GM12878 (cell line): ENCODE results near the gene PAOX. TPM values are rescaled to one million over a fixed set of nuclear protein-coding genes. Genes with fewer than 3 reads are reported as not detected.

ENCODE experiments used
- BRCA1 ChIP-seq: IDR thresholded peaks from 2 replicates; pipeline ENCODE4 v1.6.1; 2011; ENCODE audit warnings: low read depth, low read length, improper control_type of control experiment
- CBFB ChIP-seq: IDR thresholded peaks from 2 replicates; pipeline ENCODE4 v1.6.1; 2016; ENCODE audit warnings: antibody characterized with exemption, low read depth
- CREB1 ChIP-seq: IDR thresholded peaks from 2 replicates; pipeline ENCODE4 v1.6.1; 2012; ENCODE audit warnings: low read depth, mild to moderate bottlenecking, inconsistent platforms
- ETV6 ChIP-seq, 2 experiments: fragments of 450-650 bp in 1 of 2; IDR thresholded peaks in 1 of 2; conservative IDR thresholded peaks in 1 of 2; 2 replicates each; pipeline ENCODE4 v1.6.1; 2014; ENCODE audit warnings: antibody characterized with exemption in 1 of 2, borderline replicate concordance in 1 of 2, low read depth in 1 of 2, mild to moderate bottlenecking in 1 of 2, moderate library complexity in 1 of 2
- KAT2A ChIP-seq: conservative IDR thresholded peaks from 2 replicates; pipeline ENCODE4 v1.6.1; 2011; ENCODE audit warnings: low read depth, low read length; ENCODE audit not compliant: control insufficient read depth
- KLF5 ChIP-seq: fragments of 450-650 bp; IDR thresholded peaks from 2 replicates; pipeline ENCODE4 v1.6.1; 2014; ENCODE audit warnings: mild to moderate bottlenecking; ENCODE audit not compliant: partially characterized antibody
- NRF1 ChIP-seq: conservative IDR thresholded peaks from 2 replicates; pipeline ENCODE4 v1.6.1; 2011; ENCODE audit warnings: mild to moderate bottlenecking, low read depth, low read length, improper control_type of control experiment
- PML ChIP-seq: IDR thresholded peaks from 2 replicates; pipeline ENCODE4 v1.6.1; 2012; ENCODE audit warnings: low read length, inconsistent platforms
- RB1 ChIP-seq: fragments of 450-650 bp; formaldehyde crosslinking; IDR thresholded peaks from 2 replicates; pipeline ENCODE4 v1.6.1; 2017; ENCODE audit warnings: mild to moderate bottlenecking, borderline replicate concordance
- RBBP5 ChIP-seq: fragments of 200-600 bp; sonication (generic); conservative IDR thresholded peaks from 2 replicates; pipeline ENCODE4 v1.6.1; 2016
- SIX5 ChIP-seq: IDR thresholded peaks from 2 replicates; pipeline ENCODE4 v1.6.1; 2011; ENCODE audit warnings: mild to moderate bottlenecking, low read depth, low read length, moderate library complexity; ENCODE audit not compliant: severe bottlenecking
- SP1 ChIP-seq: IDR thresholded peaks from one replicate; pipeline ENCODE4 v1.6.1; 2011; ENCODE audit warnings: low read depth, low read length
- SREBF1 ChIP-seq: IDR thresholded peaks from 2 replicates; pipeline ENCODE4 v1.6.1; 2012; ENCODE audit warnings: mild to moderate bottlenecking, low read length
- SRF ChIP-seq, 2 experiments: IDR thresholded peaks; 2 replicates each; pipeline ENCODE4 v1.6.1; 2011; ENCODE audit warnings: low read depth in 2 of 2, low read length in 2 of 2, mild to moderate bottlenecking in 1 of 2, moderate library complexity in 1 of 2
- STAT1 ChIP-seq: fragments of 450-650 bp; conservative IDR thresholded peaks from 2 replicates; pipeline ENCODE4 v1.6.1; 2014; ENCODE audit warnings: antibody characterized with exemption, mild to moderate bottlenecking
- polyA plus RNA-seq, 11 experiments: library from polyadenylated mRNA; depleted of rRNA in 4 of 11; unstranded in 6 of 11; stranded (reverse) in 5 of 11; fragments of >200 nt; fragmentation: Nextera tagmentation in 4 of 11; fragmentation: Illumina TruSeq in 1 of 11; extraction: Ambion mirVana in 4 of 11; extraction: Trizol in 1 of 11; gene quantifications; 1 replicate in 1 of 11; 2 replicates in 10 of 11; pipeline versions ENCODE4 v1.2.1 to v1.2.3, GENCODE V29; 2011 to 2016; ENCODE audit warnings: inconsistent platforms in 2 of 11, missing spikeins in 2 of 11, low read depth in 1 of 11
- total RNA-seq, 4 experiments: library from RNA; depleted of rRNA in 3 of 4; stranded (reverse); fragments of >200 nt in 3 of 4; fragmentation: Illumina TruSeq in 1 of 4; extraction: Trizol in 1 of 4; gene quantifications; 2 replicates each; pipeline versions ENCODE4 v1.2.1 to v1.2.3, GENCODE V29; 2013 to 2021
- TF ChIP-seq, protein P1 (sequence below): IDR thresholded peaks from 2 replicates; pipeline ENCODE4 v1.6.1; 2011; ENCODE audit warnings: low read depth, mild to moderate bottlenecking, low read length, moderate library complexity, borderline replicate concordance; ENCODE audit errors: extremely low read depth
- TF ChIP-seq, protein P2 (sequence below): fragments of 450-650 bp; formaldehyde crosslinking; IDR thresholded peaks from 2 replicates; pipeline ENCODE4 v1.5.0; 2022; ENCODE audit warnings: mild to moderate bottlenecking, missing genetic modification characterization
- TF ChIP-seq, protein P3 (sequence below): fragments of 450-650 bp; formaldehyde crosslinking; IDR thresholded peaks from 2 replicates; pipeline ENCODE4 v1.4.0; 2020; ENCODE audit warnings: mild to moderate bottlenecking, moderate library complexity
- TF ChIP-seq, protein P4 (sequence below): fragments of 150-350 bp; IDR thresholded peaks from 2 replicates; pipeline ENCODE4 v1.6.1; 2016; ENCODE audit warnings: low read depth, low read length

The PAOX gene
- total and polyA plus RNA-seq, 10 of the 15 experiments (the other 5 are each of a cell fraction or from before 2014, with no cell fraction given) = 1.2 to 22.2 (median 10.5) TPM

DNA sequence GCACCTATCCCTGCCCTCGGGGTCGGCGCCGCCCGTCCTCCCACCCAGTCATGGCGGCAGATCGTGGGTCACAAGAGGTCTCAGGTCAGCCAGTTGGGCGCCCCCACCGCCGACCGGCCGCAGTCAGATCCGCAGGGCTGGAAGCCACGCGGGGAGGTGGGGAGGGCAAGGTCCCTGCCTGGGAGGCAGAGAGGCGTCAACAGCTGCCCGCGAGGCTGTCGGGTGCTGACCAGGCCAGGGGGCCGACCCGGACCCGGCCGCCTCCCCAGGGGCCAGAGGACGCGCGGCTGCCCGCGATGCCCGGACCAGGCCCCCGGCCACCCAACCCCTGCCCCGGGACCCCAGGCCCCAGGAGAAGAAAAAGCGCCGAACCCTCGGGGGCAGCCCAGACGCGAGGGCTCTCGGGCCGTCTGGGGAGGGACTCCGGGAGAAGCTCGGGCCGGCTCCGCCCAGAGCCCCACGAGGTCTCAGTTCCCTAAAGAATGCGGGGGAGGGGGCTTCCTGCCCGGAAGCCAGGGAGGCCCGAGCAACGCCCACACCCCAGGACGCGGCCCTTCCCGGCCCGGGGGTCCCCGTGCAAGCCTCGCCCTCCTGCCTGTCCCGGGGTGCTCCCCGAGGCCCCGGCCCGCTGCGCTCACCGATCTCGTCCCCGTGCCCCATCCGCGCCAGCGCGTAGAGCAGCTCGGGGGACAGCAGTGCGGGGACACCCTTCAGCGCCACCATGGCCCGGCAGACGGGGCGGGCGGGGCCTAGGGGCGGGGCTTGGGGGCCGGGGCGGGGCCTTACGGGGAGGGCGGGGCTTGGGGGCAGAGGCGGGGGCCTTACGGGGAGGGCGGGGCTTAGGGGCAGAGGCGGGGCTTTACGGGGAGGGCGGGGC lies 21.5 kb upstream of the PAOX start, which contains the start of gene FUOM (continued):
- TF ChIP-seq, protein P1, sequence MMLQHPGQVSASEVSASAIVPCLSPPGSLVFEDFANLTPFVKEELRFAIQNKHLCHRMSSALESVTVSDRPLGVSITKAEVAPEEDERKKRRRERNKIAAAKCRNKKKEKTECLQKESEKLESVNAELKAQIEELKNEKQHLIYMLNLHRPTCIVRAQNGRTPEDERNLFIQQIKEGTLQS = no peak
- TF ChIP-seq SP1 (peak; percentile 34), STAT1 (no peak), SRF (IDR thresholded peaks at IDR 0.05; ENCODE audit: low read depth in 2 of 2, low read length in 2 of 2) (0 out of 4 replicates have a peak, but pooled peaks of 1 of the 2 experiments have one; percentile 4), ETV6 (conservative IDR thresholded peaks at IDR 0.05 in 1 of 2, IDR thresholded peaks at IDR 0.05 in 1 of 2; ENCODE audit: borderline replicate concordance in 1 of 2, low read depth in 1 of 2) (no peak), BRCA1 (no peak), KLF5 (no peak), RBBP5 (no peak), RB1 (peak; percentile 41; the same call in 1 of the 2 replicates), SREBF1 (no peak), CREB1 (no peak), SIX5 (no peak), NRF1 (no peak), KAT2A (no peak), PML (no peak), CBFB (no peak)
- TF ChIP-seq, protein P2, sequence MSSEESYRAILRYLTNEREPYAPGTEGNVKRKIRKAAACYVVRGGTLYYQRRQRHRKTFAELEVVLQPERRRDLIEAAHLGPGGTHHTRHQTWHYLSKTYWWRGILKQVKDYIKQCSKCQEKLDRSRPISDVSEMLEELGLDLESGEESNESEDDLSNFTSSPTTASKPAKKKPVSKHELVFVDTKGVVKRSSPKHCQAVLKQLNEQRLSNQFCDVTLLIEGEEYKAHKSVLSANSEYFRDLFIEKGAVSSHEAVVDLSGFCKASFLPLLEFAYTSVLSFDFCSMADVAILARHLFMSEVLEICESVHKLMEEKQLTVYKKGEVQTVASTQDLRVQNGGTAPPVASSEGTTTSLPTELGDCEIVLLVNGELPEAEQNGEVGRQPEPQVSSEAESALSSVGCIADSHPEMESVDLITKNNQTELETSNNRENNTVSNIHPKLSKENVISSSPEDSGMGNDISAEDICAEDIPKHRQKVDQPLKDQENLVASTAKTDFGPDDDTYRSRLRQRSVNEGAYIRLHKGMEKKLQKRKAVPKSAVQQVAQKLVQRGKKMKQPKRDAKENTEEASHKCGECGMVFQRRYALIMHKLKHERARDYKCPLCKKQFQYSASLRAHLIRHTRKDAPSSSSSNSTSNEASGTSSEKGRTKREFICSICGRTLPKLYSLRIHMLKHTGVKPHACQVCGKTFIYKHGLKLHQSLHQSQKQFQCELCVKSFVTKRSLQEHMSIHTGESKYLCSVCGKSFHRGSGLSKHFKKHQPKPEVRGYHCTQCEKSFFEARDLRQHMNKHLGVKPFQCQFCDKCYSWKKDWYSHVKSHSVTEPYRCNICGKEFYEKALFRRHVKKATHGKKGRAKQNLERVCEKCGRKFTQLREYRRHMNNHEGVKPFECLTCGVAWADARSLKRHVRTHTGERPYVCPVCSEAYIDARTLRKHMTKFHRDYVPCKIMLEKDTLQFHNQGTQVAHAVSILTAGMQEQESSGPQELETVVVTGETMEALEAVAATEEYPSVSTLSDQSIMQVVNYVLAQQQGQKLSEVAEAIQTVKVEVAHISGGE (CRISPR knock-in tag) = peak; percentile 73
- TF ChIP-seq, protein P3, sequence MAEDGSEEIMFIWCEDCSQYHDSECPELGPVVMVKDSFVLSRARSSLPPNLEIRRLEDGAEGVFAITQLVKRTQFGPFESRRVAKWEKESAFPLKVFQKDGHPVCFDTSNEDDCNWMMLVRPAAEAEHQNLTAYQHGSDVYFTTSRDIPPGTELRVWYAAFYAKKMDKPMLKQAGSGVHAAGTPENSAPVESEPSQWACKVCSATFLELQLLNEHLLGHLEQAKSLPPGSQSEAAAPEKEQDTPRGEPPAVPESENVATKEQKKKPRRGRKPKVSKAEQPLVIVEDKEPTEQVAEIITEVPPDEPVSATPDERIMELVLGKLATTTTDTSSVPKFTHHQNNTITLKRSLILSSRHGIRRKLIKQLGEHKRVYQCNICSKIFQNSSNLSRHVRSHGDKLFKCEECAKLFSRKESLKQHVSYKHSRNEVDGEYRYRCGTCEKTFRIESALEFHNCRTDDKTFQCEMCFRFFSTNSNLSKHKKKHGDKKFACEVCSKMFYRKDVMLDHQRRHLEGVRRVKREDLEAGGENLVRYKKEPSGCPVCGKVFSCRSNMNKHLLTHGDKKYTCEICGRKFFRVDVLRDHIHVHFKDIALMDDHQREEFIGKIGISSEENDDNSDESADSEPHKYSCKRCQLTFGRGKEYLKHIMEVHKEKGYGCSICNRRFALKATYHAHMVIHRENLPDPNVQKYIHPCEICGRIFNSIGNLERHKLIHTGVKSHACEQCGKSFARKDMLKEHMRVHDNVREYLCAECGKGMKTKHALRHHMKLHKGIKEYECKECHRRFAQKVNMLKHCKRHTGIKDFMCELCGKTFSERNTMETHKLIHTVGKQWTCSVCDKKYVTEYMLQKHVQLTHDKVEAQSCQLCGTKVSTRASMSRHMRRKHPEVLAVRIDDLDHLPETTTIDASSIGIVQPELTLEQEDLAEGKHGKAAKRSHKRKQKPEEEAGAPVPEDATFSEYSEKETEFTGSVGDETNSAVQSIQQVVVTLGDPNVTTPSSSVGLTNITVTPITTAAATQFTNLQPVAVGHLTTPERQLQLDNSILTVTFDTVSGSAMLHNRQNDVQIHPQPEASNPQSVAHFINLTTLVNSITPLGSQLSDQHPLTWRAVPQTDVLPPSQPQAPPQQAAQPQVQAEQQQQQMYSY = no peak
- TF ChIP-seq, protein P4, sequence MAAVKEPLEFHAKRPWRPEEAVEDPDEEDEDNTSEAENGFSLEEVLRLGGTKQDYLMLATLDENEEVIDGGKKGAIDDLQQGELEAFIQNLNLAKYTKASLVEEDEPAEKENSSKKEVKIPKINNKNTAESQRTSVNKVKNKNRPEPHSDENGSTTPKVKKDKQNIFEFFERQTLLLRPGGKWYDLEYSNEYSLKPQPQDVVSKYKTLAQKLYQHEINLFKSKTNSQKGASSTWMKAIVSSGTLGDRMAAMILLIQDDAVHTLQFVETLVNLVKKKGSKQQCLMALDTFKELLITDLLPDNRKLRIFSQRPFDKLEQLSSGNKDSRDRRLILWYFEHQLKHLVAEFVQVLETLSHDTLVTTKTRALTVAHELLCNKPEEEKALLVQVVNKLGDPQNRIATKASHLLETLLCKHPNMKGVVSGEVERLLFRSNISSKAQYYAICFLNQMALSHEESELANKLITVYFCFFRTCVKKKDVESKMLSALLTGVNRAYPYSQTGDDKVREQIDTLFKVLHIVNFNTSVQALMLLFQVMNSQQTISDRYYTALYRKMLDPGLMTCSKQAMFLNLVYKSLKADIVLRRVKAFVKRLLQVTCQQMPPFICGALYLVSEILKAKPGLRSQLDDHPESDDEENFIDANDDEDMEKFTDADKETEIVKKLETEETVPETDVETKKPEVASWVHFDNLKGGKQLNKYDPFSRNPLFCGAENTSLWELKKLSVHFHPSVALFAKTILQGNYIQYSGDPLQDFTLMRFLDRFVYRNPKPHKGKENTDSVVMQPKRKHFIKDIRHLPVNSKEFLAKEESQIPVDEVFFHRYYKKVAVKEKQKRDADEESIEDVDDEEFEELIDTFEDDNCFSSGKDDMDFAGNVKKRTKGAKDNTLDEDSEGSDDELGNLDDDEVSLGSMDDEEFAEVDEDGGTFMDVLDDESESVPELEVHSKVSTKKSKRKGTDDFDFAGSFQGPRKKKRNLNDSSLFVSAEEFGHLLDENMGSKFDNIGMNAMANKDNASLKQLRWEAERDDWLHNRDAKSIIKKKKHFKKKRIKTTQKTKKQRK = no peak
